Measurements from ENCODE around the gene MUC2.

Gene MUC2

DNA sequence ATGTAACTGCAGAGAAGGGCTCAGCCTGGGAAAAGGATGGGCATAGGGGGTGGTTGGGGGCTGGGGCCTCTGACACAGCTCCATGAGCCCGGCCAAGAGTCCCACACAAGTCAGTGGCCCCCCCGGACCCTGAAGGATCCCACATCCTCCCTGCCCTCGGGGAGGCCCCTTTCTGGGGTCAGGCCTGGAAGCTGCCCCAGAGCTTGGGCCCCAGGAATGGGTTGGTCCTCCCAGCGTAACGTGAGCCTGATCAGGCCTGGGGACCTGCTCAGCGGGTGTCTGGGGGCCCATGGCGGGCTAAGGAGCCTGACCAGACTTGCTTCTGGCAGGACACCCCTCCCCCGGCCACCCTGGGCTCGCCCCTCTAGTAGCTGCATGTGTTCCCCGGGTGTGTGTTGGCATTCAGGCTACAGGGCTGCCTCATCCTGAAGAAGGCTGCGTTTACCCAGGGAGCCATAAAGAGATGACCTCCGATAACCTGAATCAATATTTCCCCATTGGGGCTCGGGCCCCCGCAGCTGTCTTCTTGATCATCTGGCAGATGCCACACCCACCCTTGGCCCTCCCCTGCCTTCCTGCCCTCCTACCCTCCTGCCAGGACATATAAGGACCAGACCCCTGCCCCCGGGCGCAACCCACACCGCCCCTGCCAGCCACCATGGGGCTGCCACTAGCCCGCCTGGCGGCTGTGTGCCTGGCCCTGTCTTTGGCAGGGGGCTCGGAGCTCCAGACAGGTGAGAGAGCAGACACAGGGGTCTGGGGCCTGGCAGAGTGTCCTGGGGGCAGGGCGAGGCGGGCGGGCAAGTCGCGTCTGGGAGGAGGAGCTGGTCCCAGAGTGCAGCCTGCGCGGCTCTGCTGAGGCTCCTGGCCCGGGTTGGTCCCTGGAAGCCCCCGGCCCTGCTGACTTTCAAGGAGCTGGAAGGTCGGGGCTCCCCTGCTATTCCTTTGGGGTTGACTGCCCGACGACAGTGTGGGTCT lies at the start of gene MUC2:
Gene MUC2 (plus strand): TSS at position 631 of the 978 bp plus-strand sequence.
- no peak for DNase-seq

DNA sequence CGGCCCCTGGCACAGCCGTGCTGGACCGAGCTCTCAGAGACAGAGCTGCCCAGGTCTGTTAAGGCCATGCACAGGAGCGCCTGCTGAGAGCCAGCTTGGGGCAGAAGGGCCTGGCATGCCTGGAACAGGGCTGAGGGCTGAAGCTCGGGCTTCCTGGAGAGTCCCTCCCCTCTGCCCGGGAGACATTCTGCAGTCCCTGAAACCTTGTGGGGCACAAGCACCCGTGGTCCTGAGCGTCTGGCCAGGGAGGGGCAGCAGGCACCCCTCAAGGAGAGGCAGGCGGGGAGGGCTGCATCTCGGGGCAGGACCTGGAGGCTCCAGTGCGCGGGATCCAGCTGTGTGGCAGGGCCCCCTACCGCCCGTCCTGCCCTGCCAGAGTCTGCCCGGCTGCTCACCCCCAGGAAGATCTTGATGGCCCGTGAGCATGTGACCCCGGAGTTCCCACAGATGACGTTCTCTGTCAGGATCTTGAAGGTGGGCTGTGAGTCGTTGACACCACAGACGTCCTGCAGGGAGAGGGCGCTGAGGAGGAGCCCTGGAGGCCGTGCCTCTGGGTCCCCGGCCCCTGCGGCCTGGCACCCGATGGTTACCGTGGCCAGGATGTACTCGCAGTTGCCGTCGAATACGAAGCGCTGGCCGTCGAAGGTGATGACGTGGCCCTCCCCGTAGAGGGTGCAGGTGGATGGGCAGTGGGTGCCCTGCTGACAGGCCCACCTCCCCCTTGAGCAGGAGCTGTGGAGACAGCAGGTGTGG lies 49.1 kb upstream of the MUC2 start:
- DNase-seq = no peak

DNA sequence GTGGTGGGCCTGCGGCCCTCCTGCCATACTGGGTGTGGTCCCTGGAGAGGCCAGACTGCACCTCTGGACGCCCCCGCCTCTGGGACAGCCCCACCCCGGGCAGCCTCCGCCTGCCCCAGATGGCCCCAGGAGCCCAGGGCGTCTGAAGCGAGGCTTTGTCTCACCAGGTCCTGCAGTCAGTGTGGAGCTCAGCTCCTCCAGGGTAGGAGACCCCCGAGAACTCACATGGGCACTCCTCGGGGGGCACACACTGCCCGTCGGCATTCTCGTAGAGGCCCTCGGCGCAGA lies 48.6 kb upstream of the MUC2 start:
- no peak for DNase-seq

DNA sequence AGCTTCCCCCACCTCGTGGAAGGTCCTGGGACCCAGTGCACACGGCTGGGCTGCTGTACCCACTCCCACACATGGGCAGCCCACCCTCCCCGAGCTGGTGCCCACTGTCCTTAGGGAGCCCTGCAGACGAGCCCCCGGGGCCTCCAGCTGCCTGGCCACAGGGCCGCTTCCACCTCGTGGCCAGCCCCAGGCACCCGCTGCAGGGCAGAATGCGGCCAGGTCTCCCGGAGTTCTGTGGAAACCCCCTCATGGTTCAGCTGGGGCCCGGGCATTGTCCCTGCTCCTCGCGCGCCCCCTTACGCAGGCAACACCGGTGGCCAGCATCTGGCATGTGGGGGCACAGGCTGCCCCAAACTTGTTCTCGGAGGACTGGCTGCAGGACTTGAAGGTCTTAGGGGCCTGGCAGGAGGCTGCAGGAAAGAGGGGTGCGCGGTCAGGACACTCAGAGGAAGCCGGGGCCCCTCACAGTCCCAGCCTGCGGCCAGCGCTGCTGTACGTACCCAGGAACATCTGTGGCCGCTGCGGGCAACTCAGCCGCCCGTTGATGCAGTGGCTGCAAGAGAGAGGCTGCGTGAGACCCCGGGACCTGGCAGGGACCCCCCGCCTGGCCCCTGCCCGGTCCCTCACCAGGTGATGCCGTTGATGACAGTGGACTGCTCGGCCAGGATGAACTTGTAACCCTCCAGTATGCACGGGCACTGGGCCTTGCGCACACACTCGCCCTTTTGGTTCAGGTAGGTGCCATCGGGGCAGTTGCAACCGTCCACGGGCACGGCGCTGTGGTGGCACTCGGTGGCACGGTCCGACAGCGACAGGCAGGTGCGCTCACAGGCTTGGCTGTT lies 47.8 kb upstream of the MUC2 start:
- DNase-seq = no peak

DNA sequence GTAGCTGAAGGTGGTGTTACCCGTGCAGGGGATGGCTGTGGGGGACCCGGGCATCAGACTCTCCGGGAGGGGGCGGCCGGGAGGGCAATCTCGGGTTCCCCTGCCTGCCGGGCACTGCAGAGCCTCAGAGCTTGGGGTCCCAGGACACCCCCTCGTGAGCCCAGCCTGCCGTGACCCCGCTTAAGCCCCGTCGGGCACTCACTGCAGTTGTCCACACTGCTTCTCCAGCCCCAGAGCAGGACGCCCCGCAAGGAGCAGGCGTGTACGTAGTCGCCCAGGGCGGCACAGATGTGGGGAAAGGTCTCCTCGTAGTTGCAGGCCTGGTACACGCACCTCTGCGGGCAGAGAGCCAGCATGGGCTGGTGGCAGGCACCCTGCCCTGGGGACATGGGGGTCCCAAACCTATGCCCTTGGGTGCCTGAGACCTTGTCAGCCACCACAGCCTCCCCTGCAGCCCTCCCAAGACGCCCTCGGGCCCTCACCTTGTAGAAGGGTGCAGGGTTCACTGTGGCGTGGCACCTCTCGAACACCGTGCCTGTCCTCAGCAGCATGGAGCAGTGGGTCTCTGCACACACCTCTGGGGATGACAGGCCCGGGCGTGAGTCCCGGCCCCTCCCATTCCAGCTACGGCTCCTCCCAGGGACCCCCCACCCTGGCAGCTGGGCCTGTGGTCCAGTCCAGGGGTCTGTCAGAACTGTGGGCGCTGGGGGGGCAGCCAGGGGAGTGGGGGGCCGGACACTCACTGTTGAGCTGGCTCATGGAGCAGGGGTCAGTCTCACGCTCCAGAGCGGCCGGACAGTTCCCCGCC lies 47.0 kb upstream of the MUC2 start:
- no peak for DNase-seq

DNA sequence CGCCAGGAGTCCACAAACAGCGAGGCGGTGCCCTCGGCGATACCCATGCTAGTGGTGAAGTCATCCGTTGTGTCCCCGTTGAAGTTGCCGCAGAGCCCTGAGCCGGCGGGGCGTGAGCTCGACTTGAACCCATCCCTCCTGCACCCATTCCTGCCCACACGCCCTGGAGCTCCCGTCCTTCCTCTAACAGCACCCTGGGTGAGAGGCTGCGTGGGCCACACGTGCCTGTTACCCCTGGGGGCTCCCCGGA lies 46.5 kb upstream of the MUC2 start:
- no peak for DNase-seq

DNA sequence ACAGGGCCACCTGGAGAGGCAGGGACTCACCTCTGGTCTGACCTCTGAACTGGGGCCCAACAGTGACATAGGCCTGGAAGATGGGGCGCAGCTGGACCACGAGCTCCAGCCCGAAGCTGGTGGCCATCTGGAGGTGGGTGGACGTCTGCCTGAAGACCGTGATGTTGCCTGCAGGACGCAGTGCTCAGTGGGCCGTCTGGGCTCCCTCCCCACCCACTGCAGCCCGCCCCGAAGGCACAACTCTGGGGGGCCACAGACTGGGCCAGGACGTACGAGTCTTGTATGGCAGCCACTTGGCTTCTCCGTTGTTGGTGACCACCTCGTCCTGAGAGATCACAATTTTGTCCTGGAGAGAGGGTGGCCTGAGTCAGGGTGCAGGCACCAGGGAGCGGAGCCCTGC lies 46.1 kb upstream of the MUC2 start:
- no peak for DNase-seq

DNA sequence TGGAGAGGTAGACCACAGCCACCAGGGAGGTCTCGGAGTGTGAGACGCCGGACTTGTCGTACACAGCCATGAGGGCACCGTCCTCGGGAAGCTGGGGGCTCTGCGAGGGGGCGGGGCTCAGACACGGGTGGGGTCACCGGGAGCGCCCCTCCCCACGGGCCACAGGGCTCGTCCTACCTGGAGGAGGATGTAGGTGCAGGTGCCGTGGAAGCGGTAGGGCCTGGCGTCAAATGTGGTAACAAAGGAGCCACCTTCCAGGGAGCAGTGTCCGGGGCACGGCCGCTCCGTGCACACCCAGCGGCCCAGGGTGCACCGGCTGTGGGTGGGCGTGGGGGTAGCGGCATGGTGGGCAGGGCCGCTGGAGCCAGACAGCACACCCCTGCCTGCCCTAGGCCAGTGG lies 45.6 kb upstream of the MUC2 start:
- no peak for DNase-seq

DNA sequence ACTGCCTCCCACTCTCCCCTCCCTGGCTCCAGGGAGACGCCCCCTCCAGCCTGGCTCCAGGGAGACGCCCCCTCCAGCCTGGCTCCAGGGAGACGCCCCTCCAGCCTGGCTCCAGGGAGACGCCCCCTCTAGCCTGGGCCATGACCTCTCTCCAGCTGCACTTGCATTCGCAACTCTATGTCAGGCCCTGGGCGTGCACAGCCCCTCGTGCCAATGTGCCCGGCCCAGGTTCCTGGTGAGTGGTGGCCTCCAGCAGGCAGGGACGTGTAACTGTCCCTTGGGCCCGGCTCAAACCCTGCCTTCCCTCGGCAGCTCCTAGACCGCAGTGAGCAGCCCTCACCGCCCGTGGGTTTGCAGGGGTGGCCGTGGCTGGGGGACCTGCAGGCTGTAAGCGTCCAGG lies 45.0 kb upstream of the MUC2 start:
- DNase-seq = no peak

DNA sequence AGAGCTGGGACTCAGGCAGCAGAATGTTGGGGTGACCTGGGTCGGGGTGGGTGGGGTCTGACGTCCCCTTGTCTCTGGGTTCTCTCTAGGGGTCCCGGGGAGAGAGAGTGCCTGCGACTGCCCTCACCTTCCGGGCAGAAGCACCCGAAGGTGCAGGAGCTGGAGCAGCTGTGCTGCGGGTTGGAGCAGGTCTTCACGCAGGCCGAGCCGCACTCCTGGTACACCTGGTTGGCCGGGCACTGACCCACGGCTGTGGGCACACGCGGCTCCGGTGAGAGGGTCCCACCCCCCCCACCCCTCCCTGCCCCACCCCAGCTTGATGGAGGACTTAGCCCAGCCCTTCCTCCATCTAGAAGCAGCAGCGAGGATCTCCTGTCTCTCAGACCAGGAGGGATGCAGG lies 44.6 kb upstream of the MUC2 start:
- DNase-seq = no peak

DNA sequence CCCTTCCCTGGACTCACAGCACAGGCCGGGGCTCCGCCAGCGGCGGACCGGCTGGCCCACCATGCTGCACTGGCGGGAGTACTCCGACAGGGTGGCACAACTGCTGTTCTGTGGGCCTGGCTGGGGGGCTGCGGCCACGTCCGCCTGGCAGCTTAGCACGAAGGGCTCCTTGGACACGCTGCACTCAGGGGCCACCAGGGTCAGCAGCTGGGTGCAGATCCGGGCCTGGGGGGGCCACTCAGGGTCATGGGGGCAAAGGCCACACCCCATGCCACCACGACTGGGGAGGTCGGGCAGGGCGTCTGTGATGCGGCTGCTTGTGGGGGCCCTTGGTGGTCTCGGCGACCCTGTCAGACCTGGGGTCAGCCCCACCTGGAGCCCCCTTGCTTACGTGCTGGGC lies 44.1 kb upstream of the MUC2 start:
- DNase-seq = no peak

DNA sequence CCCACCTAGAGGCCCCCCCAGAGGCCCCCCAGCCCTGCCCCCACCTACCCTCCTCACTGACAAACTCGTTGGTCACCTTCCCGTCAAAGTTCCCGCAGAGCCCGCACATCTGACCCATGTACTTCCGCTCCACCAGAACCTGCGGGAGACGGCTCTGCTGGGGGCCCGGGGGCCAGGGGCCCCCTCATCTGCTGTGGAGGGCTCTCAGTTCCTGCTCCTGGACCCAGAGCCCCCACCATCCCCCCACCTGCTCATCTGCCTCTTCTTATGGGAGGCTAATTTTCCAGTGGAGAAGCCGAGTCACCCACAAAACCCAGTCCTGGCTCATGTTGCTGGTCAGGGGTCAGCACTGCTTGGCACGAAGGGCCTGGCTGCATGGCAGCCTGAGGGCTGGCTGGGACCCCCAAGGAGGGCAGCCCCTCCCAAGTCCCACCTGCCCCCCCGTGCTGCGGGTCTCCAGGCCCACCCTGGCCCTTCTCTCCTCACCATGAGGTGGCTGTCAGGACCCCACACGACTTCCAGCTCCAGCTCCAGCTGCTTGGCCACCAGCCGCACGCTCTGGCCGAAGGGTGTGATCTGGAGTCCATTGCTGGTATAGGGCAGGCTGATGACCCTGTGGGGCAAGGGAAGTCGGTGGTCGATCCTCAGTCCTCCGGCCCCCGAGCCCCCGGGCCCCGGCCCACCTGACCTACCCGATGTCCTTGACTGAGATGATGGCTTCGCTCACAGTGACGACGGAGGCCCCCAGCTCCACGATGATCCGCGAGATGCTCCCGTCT lies 43.4 kb upstream of the MUC2 start:
- no peak for DNase-seq

DNA sequence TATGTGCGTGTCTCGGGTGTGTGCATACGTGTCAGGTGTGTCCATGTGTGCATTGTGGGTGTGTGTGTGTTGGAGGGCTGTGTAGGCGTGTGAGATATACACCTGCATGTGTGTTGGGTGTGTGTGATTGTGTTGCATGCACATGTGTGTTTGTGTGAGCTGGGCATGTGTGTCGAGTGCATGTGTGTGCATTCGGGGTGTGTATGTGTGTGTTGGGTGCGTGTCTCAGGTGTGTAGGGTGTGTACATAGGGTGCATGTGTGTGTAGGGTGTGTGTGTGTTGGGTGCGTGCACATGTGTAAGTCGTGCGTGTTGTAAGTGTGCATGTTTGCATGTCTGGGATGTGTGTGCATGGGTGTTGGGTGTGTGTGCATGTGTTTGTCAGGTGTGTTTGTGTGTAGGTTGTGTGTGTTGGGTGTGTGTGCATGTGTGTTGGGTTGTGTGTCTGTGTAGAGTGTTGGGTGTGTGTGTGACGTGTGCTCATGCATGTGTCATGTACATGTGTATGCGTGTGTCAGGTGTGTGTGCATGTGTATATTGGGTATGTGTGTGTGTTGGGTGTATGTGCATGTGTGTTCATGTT lies 42.3 kb upstream of the MUC2 start:
- no peak for DNase-seq

DNA sequence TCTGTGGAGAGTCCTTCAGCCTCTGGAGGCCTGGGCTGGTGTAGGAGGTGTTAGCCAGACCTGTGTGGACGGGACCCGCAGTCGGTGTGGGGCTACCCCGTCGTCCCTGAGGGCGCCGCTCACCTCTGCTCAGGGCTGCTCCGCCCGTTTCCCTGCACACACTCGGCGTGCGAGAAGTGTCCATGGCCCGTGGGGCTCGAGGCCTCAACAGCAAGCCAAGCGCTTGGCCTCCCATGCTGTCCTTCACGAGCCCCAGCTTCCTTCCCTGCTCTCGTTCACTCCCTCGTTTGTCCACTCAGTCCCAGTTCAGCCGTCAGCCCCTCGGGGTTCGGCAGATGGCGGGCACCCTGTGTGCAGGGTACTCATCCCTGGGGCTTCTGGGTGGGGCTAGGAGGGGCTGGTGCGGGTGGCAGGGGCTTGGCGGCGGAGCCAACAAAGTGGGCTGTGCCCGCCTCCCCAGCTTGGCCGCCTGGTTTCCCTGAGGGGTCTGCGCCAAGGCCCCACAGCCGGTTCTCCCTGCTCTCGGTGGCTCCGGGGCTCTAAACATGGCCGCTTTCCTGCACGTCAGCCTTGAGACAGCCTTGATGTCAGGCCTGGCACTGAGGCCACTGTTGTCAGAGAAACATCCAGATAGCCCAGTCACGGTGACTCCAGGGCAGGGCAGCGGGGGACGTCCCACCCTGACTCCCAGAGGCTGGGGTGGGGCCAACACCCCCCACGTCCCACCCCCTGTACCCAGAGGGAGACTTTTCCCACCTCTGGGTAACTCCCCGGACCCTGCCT lies 41.5 kb upstream of the MUC2 start:
- no peak for DNase-seq

DNA sequence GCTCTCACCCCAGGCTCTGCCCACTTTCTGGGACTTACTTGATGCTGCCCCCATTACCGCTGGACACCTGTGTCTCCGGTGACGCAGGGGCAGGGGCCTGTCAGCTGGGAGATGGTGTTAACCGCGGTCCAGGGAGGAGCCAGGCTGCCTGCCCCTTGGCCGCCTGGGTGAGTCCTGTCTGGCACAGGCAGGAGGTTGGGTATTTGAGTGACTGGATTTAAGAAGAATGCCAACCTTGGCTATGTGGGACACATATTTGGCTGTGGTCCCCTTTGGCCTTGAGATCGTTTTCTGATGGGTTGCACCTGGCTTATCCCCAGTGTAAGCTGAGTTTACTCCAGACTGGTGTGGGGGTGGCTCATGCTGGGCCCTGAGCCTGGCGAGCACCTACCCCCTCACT lies 40.7 kb upstream of the MUC2 start:
- no peak for DNase-seq

DNA sequence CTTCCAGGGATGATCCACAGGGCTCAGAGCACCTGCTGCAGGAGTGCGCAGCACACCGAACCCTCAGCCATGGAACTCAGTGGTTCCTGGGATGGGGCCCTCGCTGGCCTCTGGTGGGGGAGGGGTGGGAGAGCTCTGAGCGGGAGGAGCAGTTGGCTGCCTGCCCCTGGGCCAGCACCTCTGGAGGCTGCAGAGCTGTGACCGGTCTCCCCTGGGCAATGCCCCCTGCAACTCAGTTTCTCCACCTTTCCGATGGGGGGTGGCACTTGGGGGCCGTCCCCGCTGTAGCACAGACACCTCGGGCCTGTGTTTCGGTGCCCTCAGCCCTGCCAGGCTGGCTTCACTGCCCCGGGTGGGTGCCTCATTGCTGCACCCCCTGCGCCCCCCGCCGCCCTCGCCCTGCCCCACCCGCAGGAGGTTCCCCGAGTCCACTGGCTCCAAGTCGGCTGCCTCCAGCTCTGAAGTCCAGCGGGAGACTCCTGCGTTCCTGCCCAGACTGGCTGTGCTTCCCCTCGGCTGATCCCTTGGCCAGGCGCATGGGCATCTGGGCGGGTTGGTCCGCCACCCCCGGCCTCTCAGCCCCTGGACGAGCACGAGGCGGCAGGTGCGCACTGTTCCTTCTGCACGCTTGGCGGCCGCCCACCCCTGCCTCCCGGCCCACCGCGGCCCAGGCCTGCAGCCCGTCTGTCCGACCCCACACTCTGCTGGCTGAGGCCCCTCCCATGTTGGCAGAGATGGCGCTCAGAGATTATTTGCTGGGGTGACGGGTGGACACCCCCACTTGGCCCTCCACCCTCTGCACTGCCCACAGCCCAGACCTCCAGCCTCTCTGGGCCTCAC lies 40.0 kb upstream of the MUC2 start:
- DNase-seq = no peak

DNA sequence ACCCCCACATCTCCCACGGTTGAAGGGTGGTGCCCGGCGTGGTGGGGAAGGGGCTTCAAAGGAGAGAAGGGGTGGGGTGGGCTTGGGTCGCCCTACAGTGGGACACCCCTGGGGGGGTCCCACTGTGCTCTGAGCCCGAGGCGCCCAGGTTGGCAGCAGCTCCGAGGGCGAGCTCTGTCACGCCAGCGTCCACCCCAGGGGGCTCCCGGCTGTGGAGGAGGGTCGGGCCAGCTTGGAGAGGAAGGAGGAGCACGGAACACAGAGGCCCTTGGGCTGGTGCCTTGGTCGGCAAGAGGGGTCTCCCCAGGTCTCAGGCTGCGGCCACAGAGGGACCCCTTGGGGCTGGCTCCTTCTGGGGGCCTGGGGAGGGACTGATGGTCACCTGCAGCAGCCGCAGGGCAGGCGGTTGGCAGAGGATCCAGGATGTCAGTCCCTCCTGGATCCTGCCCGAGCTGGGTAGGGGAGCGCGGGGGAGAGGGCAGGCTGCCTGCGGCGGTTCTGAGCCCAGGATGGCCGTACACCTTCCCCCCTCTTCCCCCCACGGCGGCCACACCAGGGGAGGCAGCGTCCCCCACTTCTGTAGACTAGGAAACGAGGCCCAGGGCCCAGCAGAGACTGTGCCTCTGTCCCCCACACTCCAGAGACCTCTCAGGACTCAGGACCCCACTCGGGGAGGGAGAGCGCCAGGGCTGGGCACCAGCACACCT lies 38.9 kb upstream of the MUC2 start:
- DNase-seq = no peak

DNA sequence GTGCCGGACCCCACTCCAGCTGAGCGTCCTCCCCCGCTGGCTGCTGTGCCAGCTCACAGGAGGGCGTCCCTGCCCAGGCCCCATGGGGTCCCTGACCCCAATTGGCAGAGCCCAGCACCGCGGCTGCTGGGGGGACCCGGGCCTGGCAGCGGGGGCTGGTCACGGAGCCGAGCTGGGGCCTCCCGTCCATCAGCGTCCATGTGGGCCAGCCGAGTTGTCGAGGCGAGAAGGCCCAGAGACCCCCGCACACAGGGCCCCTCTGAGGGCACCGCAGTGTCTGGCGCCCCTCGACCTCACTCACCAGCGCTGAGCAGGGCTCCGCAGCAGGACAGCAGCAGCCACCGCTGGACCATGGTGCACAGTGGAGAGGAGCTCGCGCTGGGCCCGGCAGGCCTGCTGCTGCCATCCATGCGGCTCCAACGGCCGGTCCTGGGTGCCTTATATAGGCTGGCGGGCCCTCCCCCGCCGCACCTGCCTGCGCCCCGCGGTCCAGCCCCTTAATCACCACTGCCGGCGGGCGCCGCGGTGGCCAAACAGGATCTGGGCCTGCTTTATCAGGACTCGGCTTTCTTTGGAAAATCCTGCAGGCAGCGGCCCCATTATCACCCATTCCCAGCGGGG lies 38.3 kb upstream of the MUC2 start, which contains the start of gene MUC6:
Gene MUC6 (minus strand): TSS at position 416 of the 621 bp plus-strand sequence. CDS start 63 bp downstream, at position 353.
- no peak for DNase-seq

DNA sequence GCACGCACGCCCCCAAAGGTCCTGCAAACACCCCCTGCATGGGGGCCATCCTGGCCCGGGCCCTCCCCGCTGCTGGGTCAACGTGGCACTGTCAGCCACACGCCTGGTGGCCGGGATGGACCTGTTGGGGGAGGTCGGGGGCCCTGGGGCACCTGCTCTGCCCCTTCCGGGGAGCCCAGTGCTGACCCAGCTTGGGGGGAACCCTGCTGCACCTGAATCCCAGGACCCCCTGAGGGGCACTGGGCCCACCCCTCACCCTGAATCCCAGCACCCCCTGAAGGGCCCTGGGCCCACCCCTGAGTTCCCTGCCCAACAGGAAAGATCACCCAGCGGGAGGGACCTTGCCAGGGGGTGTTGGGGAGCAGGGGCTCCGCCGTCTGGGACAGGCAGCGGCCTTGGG lies 37.7 kb upstream of the MUC2 start:
- DNase-seq = no peak
